Measurements from ENCODE around the gene PLA2G6.

DNA sequence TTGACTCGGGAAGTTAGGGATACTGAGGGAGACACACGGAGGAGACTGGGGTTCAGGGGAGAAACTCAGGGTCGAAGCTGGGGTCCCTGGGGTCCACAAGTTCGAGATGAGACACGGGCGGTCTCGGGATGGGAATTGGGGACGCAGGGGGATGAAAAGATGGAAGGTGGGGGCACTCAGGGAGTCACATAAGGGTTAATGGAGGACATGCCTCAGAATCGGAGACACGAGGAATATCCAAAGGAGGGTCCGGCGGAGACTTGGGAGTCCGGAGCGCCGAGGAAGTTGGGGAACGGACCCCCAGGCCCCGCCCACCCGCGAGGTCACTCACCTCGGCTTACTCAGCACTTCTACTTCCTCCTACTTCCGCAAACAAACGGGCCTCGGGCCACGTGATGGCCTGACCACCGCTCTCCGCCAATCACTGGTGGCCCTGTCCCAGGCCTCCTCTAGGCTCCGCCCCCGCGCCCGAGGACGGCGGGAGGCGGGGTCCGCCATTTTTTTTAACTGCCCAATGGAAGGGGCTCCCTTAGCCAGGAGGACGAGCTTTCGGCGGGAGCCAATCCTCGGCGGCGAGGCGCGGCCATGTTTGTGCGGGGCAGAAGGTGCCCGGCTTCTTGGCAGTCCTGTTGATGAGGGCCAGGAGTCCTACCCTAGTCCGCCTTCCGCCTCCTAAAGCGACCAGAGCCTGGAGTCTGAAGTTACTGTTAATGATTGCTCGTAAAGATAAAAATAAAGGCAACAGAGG is at the start of gene PLA2G6:
- TF ChIP-seq HEYL (CRISPR knock-in tag; IDR thresholded peaks at IDR 0.05) (no peak), MYC (IDR thresholded peaks at IDR 0.05; ENCODE audit: borderline replicate concordance, low read length) (no peak), POLR2A (IDR thresholded peaks at IDR 0.05; ENCODE audit: low read length) (0 out of 2 replicates have a peak, but pooled peaks have one; percentile 12), PHF8 (IDR thresholded peaks at IDR 0.05; ENCODE audit: borderline replicate concordance, low read depth) (no peak), JUN (IDR thresholded peaks at IDR 0.05) (no peak)
- TF ChIP-seq, protein P1, sequence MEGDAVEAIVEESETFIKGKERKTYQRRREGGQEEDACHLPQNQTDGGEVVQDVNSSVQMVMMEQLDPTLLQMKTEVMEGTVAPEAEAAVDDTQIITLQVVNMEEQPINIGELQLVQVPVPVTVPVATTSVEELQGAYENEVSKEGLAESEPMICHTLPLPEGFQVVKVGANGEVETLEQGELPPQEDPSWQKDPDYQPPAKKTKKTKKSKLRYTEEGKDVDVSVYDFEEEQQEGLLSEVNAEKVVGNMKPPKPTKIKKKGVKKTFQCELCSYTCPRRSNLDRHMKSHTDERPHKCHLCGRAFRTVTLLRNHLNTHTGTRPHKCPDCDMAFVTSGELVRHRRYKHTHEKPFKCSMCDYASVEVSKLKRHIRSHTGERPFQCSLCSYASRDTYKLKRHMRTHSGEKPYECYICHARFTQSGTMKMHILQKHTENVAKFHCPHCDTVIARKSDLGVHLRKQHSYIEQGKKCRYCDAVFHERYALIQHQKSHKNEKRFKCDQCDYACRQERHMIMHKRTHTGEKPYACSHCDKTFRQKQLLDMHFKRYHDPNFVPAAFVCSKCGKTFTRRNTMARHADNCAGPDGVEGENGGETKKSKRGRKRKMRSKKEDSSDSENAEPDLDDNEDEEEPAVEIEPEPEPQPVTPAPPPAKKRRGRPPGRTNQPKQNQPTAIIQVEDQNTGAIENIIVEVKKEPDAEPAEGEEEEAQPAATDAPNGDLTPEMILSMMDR (IDR thresholded peaks at IDR 0.05), result no peak
- TF ChIP-seq, protein P2, sequence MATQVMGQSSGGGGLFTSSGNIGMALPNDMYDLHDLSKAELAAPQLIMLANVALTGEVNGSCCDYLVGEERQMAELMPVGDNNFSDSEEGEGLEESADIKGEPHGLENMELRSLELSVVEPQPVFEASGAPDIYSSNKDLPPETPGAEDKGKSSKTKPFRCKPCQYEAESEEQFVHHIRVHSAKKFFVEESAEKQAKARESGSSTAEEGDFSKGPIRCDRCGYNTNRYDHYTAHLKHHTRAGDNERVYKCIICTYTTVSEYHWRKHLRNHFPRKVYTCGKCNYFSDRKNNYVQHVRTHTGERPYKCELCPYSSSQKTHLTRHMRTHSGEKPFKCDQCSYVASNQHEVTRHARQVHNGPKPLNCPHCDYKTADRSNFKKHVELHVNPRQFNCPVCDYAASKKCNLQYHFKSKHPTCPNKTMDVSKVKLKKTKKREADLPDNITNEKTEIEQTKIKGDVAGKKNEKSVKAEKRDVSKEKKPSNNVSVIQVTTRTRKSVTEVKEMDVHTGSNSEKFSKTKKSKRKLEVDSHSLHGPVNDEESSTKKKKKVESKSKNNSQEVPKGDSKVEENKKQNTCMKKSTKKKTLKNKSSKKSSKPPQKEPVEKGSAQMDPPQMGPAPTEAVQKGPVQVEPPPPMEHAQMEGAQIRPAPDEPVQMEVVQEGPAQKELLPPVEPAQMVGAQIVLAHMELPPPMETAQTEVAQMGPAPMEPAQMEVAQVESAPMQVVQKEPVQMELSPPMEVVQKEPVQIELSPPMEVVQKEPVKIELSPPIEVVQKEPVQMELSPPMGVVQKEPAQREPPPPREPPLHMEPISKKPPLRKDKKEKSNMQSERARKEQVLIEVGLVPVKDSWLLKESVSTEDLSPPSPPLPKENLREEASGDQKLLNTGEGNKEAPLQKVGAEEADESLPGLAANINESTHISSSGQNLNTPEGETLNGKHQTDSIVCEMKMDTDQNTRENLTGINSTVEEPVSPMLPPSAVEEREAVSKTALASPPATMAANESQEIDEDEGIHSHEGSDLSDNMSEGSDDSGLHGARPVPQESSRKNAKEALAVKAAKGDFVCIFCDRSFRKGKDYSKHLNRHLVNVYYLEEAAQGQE (IDR thresholded peaks at IDR 0.05), result no peak
